ELF-1 (cell line): ENCODE measurements around the gene ZNF148.
A peak's percentile ranks its signal among the peaks of the same experiment; 100 is the strongest.

ENCODE experiments used
- DNase-seq: peaks from one replicate; pipeline ENCODE4 v3.0.0-alpha.2; 2016; ENCODE audit warnings: low read depth, low spot score

ZNF148 gene

GRCh38 chr3:125191256-125191655, 183.9 kb downstream of the ZNF148 start:
- DNase-seq = no peak

DNA sequence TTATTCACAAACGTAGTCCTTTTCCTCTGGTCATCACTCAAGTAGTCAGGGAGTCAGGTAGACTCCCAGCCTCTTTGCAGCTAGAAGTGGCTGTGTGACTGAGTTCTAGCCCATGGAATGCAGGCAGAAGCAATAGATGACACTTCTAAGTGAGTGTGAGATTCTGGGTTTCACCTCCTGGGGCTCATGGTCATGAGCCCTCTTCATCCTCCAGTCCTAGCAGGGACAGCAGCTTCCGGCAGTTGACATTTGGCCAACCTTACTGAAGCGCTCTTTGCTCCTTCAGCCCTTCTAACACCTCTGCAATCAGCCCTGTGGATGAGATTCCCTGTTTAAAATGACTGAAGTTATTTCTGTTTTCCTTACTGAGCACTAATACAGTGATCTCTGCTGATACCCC, 184.3 kb downstream of the ZNF148 start:
- DNase-seq = no peak

DNA sequence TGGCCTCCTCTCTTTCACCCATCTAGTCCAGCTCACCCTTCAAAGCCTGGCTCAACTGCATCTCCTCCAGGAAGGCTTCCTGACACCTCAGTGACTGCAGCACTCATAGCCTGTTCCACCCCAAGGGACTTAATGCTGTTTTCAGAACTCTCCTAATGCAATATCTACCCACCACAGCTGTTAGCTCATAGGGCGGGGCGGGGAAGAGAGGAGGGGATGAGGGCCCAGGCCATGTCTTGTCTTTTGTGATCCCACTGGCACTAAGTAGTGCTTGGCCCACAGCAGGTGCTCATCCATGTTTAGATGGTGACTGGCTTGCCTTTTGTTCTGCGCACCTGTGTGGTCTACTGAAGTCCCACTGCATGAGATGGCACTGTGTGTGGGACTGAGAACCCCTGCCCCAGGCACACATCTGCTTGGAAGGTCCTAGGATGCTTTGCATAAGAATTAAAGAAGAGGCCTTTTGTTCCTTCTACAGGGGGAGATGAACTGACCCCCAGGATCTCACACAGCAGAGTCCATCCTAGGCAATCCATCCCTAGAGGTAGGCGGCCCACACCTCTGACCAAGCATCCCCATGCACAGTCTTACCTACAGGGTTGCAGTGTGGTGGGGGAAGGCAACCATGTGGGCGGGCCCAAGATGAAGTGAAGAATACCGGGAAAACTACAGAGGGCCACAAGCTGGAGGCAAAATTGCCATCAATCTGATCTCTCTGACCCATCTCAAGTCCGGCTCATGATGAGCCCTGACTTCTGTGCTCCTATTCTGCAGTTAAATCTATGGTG, 185.6 kb downstream of the ZNF148 start:
- DNase-seq = no peak

DNA sequence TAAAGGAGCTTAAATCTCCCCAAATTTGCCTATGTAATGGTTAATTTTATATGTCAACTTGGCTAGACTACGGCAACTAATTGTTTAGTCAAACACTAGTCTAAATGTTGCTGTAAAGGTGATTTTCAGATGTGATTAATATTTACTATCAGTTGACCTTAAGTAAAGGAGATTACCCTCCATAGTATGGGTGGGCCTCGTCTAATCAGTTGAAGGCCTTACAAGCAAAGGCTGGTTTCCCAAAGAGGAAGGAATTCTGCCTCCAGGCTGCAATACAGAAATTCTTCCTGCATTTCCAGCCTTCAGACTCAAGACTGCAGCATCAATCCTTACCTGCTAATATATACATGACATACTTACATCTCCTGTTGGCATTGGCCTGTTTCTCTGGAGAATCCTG, 186.2 kb downstream of the ZNF148 start:
- DNase-seq = no peak

DNA sequence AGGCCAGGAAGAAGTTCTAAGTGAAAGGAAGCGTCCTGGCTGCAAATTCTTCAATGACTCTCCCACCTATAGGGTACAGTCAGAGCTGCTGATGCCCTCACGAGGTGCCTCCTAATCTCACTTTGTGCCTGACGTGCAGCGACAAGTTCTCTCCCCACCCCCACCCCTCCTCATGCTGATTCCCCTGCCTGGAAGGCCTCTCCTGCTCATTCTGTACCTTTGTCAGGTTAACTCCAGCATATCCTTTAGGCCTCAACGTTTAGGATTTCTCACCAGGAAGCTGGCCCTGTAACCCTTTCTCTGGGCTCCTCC, 187.6 kb downstream of the ZNF148 start:
- no peak for DNase-seq

GRCh38 chr3:125186800-125187598, 188.1 kb downstream of the ZNF148 start:
- peak; percentile 28 for DNase-seq

DNA sequence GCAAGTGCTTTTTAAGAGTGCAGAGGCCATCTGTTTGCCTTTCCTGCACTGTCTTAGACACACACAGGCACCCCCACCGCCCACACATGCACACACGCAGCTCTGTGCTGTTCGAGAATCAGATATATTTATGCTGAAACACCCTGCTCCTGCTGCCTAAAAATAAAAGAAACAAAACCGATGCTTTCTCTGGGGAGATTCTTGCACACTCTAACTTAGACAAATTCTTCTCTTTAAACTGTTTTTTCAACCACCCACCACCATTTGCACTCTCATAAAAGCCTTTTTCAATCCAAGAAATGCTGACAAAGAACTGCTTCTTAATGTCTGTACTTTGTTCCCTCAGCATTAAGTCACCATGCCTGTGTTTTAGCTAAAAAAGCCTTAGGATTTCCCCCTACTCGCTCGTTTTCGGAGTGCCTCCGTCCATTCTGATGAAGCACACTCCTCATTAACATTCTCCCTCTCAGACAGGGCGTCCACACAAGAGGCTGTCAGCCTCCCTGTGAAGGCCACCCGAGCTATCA, 188.8 kb downstream of the ZNF148 start:
- no peak for DNase-seq

- DNase-seq = no peak
Observed at GRCh38 chr3:125185805-125186204, 189.3 kb downstream of the ZNF148 start.

DNA sequence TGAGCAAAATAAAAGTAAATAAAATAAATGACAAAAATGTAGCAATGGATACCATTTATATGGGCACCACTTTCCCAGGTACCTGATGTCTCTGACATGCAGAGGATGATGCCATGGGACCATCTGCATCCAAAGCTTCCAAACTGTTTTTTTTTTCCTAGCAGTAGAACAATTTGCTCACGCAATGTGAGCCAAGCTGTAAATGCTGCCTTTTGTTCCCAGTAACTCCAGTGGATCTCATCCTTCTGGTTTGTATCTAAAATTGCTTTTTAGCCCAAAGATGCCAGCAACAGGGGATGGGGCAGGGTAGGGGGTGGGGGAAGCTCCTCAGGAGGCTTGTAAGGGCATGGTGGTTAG, 195.3 kb downstream of the ZNF148 start:
- DNase-seq = no peak

DNA sequence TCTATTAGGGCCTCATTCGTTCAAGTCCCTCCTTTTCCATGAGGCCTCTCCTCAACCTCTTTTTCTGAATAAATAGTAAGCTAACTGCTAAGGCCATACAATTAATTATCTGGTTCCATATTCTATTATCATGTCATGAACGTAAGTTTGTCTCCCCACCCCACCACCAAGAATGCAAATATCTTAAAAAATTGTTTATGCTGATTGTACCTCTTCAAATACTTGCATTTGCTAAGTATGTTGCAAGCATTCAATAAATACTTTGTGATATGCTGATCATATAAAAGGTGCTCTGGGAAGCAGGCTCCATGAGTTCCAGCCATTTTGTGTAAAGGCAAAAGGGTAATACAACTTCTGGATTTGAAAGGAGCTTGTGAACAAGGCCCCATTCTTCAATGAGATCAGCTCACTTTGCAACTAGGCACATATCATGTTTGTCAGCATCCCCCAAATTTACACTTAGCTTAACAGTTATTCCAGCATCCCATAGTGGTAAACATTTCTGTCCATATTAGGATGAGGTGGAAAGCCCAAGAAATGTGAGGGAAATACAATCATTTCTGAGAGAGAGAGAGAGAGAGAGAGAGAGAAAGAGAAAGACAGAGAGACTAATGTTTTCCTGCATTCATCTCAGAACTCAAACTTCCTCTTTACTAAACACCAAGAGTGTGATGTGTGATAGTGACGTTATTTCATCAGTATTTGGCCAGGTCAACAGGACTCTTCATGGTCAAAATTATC, 195.8 kb downstream of the ZNF148 start:
- DNase-seq = no peak

GRCh38 chr3:125177746-125178145, 197.4 kb downstream of the ZNF148 start:
- no peak for DNase-seq
